B cell (primary cell): ENCODE measurements around the gene NAE1. TPM values are rescaled to one million over a fixed set of nuclear protein-coding genes. Genes with fewer than 3 reads are reported as not detected.

Experiments used
- ATAC-seq: fragments of 200-7000 bp; cut with Tn5 transposase; one replicate; pipeline ENCODE4 v1.10.0; 2021; ENCODE audit warnings: low read depth, mild to moderate bottlenecking, moderate number of reproducible peaks, moderate library complexity
- CTCF ChIA-PET: fragments of 350-600 bp; sonication (Branson Sonifier 250); formaldehyde crosslinking; loops from one replicate; lab custom pipeline; 2021; ENCODE audit warnings: antibody characterized with exemption, inconsistent platforms; lab: Charles Lee
- POLR2A ChIA-PET: fragments of 350-600 bp; sonication (Branson Sonifier 250); formaldehyde crosslinking; loops from one replicate; lab custom pipeline; 2021; ENCODE audit warnings: antibody characterized with exemption; lab: Charles Lee
- DNase-seq: peaks from one replicate; pipeline ENCODE4 v3.0.0; 2013
- H2AFZ ChIP-seq: 2 replicates; pipeline ENCODE4 v1.6.1; 2012; ENCODE audit warnings: mild to moderate bottlenecking, low read depth, low read length; ENCODE audit not compliant: insufficient read depth, poor library complexity, severe bottlenecking
- H3K27ac ChIP-seq, 2 donors: 1 replicate in 1 of 2; 2 replicates in 1 of 2; pipeline ENCODE4 v1.5.1; 2012 to 2013; ENCODE audit warnings: low read length in 2 of 2, mild to moderate bottlenecking in 2 of 2, moderate library complexity in 1 of 2
- H3K27me3 ChIP-seq, 4 experiments: fragments of 200-600 bp in 1 of 4; sonication (generic) in 1 of 4; replicated peaks in 1 of 4; 1 replicate in 2 of 4; 2 replicates in 2 of 4; pipeline versions ENCODE4 v1.6.1 to v1.7.0; 2013 to 2016; ENCODE audit warnings: low read length in 3 of 4, mild to moderate bottlenecking in 2 of 4, mixed read lengths in 1 of 4, moderate library complexity in 1 of 4; ENCODE audit not compliant: insufficient read depth in 4 of 4, control insufficient read depth in 3 of 4; ENCODE audit errors: control extremely low read depth in 1 of 4
- H3K36me3 ChIP-seq, 2 experiments: replicated peaks in 1 of 2; 1 replicate in 1 of 2; 2 replicates in 1 of 2; pipeline versions ENCODE4 v1.6.1 to v1.7.1; 2013; ENCODE audit warnings: low read length in 1 of 2; ENCODE audit not compliant: insufficient read depth in 2 of 2, control insufficient read depth in 1 of 2; ENCODE audit errors: control extremely low read depth in 1 of 2, extremely low read depth in 1 of 2
- H3K4me1 ChIP-seq, 2 donors: fragments of 200-600 bp in 1 of 2; sonication (generic) in 1 of 2; 1 replicate in 1 of 2; 2 replicates in 1 of 2; pipeline versions ENCODE4 v1.5.1 to v1.6.1; 2013 to 2017; ENCODE audit warnings: low read length in 2 of 2; ENCODE audit not compliant: control insufficient read depth in 2 of 2, insufficient read depth in 2 of 2
- H3K4me2 ChIP-seq: replicated peaks from 2 replicates; pipeline ENCODE3; 2012; ENCODE audit warnings: mild to moderate bottlenecking, low read depth, low read length; ENCODE audit not compliant: poor library complexity, severe bottlenecking
- H3K4me3 ChIP-seq, 5 experiments: fragments of 200-600 bp in 1 of 5; sonication (generic) in 1 of 5; 1 replicate in 3 of 5; 2 replicates in 2 of 5; pipeline versions ENCODE4 v1.5.1 to v1.7.0; 2011 to 2016; ENCODE audit warnings: low read length in 4 of 5, mild to moderate bottlenecking in 4 of 5, low read depth in 2 of 5, control low read depth in 1 of 5, moderate library complexity in 1 of 5; ENCODE audit not compliant: insufficient read depth in 1 of 5; ENCODE audit errors: control extremely low read depth in 1 of 5, extremely low read depth in 1 of 5
- H3K79me2 ChIP-seq: fragments of 200-600 bp; sonication (generic); one replicate; pipeline ENCODE4 v1.6.0; 2016; ENCODE audit warnings: low read length; ENCODE audit not compliant: control insufficient read depth, insufficient read depth
- H3K9ac ChIP-seq: fragments of 200-600 bp; sonication (generic); 2 replicates; pipeline ENCODE4 v1.6.1; 2017; ENCODE audit warnings: mild to moderate bottlenecking, low read length, moderate library complexity
- H3K9me3 ChIP-seq, 3 donors: one replicate each; pipeline versions ENCODE4 v1.6.1 to v1.7.1; 2013; ENCODE audit warnings: low read length in 2 of 3; ENCODE audit not compliant: control insufficient read depth in 2 of 3, insufficient read depth in 1 of 3; ENCODE audit errors: control extremely low read depth in 1 of 3
- H4K20me1 ChIP-seq: 2 replicates; pipeline ENCODE4 v1.6.0; 2012; ENCODE audit warnings: mild to moderate bottlenecking, low read length; ENCODE audit not compliant: insufficient read depth, control insufficient read depth, poor library complexity, severe bottlenecking
- H3K27ac Mint-ChIP-seq: one replicate; pipeline ENCODE4 v1.8.0; 2021; ENCODE audit warnings: mixed read lengths
- H3K27me3 Mint-ChIP-seq: one replicate; pipeline ENCODE4 v1.8.0; 2021; ENCODE audit warnings: mixed read lengths
- H3K4me1 Mint-ChIP-seq: one replicate; pipeline ENCODE4 v1.8.0; 2021; ENCODE audit warnings: mixed read lengths
- H3K4me3 Mint-ChIP-seq: one replicate; pipeline ENCODE4 v1.8.0; 2021; ENCODE audit warnings: mixed read lengths
- H3K9me3 Mint-ChIP-seq: one replicate; pipeline ENCODE4 v1.8.0; 2022; ENCODE audit warnings: mixed read lengths; ENCODE audit not compliant: insufficient read depth
- CTCF ChIP-seq: fragments of 200-600 bp; IDR thresholded peaks from one replicate; pipeline ENCODE4 v1.8.0; 2022; ENCODE audit warnings: antibody characterized with exemption, mild to moderate bottlenecking
- EZH2 ChIP-seq: IDR thresholded peaks from 2 replicates; pipeline ENCODE4 v1.6.1; 2012; ENCODE audit warnings: borderline replicate concordance, low read depth, mild to moderate bottlenecking, moderate library complexity, low read length; ENCODE audit not compliant: insufficient read depth, poor library complexity, severe bottlenecking
- WGBS: methylation state at CpG from one replicate; pipeline ENCODE4 v1.1.5; 2013; ENCODE audit warnings: missing lambda C conversion rate; ENCODE audit not compliant: insufficient coverage; 5-methylcytosine and 5-hydroxymethylcytosine counted together
- intact Hi-C: fragments of 100-400 bp; cut with micrococcal nuclease; formaldehyde crosslinking; loops from one replicate; pipeline ENCODE4 v1.10.0; 2022
- polyA plus RNA-seq: library from polyadenylated mRNA; depleted of rRNA; stranded (reverse); fragments of >200 nt; gene quantifications from 2 replicates; pipeline ENCODE4 v1.2.3, GENCODE V29; 2012
- total RNA-seq, 2 donors: library from RNA; stranded (reverse); fragments of 120-200 nt in 1 of 2; gene quantifications; 1 replicate in 1 of 2; 2 replicates in 1 of 2; pipeline versions ENCODE4 v1.2.3 to v1.2.4, GENCODE V29; 2013 to 2022

Gene NAE1
- total and polyA plus RNA-seq, 2 donors (not counting 1 experiment from before 2014, with no cell fraction given) = 19.3 to 57.6 TPM

GRCh38 chr16:66878067-66878466, 47.3 kb upstream of the NAE1 start:
- POLR2A ChIA-PET = no interaction called here
- intact Hi-C loops = no loop called here
- no peak for DNase-seq

More at GRCh38 chr16:66878067-66878466, 47.3 kb upstream of the NAE1 start:
- Histone ChIP-seq H3K79me2 (peaks cover 12% of the 10 kb centered on the region), H3K9ac (no peak overlapping the region), H3K9me3 (no peaks in the 10 kb centered on the region), H3K4me3 (no peak overlapping the region), H4K20me1 (no peaks in the 10 kb centered on the region), H2AFZ (no peak overlapping the region), H3K27me3 (no peaks in the 10 kb centered on the region), H3K4me2 (no peak overlapping the region), H3K4me1 (peaks cover 4 to 20% of the 10 kb centered on the region in 2 donors), H3K27ac (no peak overlapping the region), H3K36me3 (no peaks in the 10 kb centered on the region)
- peaks cover 25% of the 10 kb centered on the region for H3K4me1 Mint-ChIP-seq
- no peak overlapping the region for H3K4me3 Mint-ChIP-seq
- no peaks in the 10 kb centered on the region for H3K9me3 Mint-ChIP-seq
- no peak for ATAC-seq
- 33% methylated on average over 3 of the region's 5 CpGs for WGBS
- no peaks in the 10 kb centered on the region for H3K27me3 Mint-ChIP-seq
- CTCF ChIA-PET = no interaction called here
- peak overlapping the region; percentile 24 for H3K27ac Mint-ChIP-seq
- TF ChIP-seq EZH2 (no peak), CTCF (no peak)
